Stimulated activated CD8-positive, alpha-beta memory T cell treated with anti-CD3 and anti-CD28 coated beads, Interleukin-2, amount 100 ng/mL, for 1 hour (primary cell): ENCODE data around the gene CNTNAP5.

Experiments used
- DNase-seq, 2 donors: peaks; one replicate each; pipeline ENCODE4 v3.0.0-alpha.2; 2020; ENCODE audit warnings: low read depth in 2 of 2

Gene CNTNAP5

GRCh38 chr2:124542932-124543640, 518.0 kb downstream of the CNTNAP5 start:
- DNase-seq: no peak

GRCh38 chr2:124547700-124548099, 522.6 kb downstream of the CNTNAP5 start:
- DNase-seq: no peak

- DNase-seq: no peak
These were observed 533.3 kb downstream of the CNTNAP5 start for GRCh38 chr2:124558277-124558905.

- no peak for DNase-seq
These were observed 534.1 kb downstream of the CNTNAP5 start for GRCh38 chr2:124559236-124559635.

GRCh38 chr2:124560592-124561112, 535.6 kb downstream of the CNTNAP5 start:
- DNase-seq: no peak

GRCh38 chr2:124561486-124561885, 536.4 kb downstream of the CNTNAP5 start:
- DNase-seq: no peak

GRCh38 chr2:124563426-124563825, 538.3 kb downstream of the CNTNAP5 start:
- no peak for DNase-seq

GRCh38 chr2:124566518-124566970, 541.5 kb downstream of the CNTNAP5 start:
- no peak for DNase-seq

- no peak for DNase-seq
These were observed 545.8 kb downstream of the CNTNAP5 start for GRCh38 chr2:124570872-124571271.

- DNase-seq: no peak
These were observed 546.7 kb downstream of the CNTNAP5 start for GRCh38 chr2:124571836-124572235.

- DNase-seq: no peak
These were observed 548.0 kb downstream of the CNTNAP5 start for GRCh38 chr2:124572934-124573634.

GRCh38 chr2:124575497-124575896, 550.4 kb downstream of the CNTNAP5 start:
- DNase-seq: no peak

GRCh38 chr2:124580263-124580662, 555.2 kb downstream of the CNTNAP5 start:
- DNase-seq: no peak

GRCh38 chr2:124582387-124582786, 557.3 kb downstream of the CNTNAP5 start:
- DNase-seq: no peak

GRCh38 chr2:124584615-124585014, 559.5 kb downstream of the CNTNAP5 start:
- DNase-seq: no peak

- no peak for DNase-seq
These were observed 560.2 kb downstream of the CNTNAP5 start for GRCh38 chr2:124585277-124585676.

GRCh38 chr2:124586210-124586609, 561.1 kb downstream of the CNTNAP5 start:
- no peak for DNase-seq

GRCh38 chr2:124586835-124587234, 561.7 kb downstream of the CNTNAP5 start:
- DNase-seq: no peak

- DNase-seq: no peak
These were observed 564.9 kb downstream of the CNTNAP5 start for GRCh38 chr2:124589971-124590370.

GRCh38 chr2:124602759-124603158, 577.7 kb downstream of the CNTNAP5 start:
- DNase-seq: no peak

GRCh38 chr2:124604940-124605339, 579.9 kb downstream of the CNTNAP5 start:
- no peak for DNase-seq

- DNase-seq: no peak
These were observed 582.6 kb downstream of the CNTNAP5 start for GRCh38 chr2:124607679-124608078.

GRCh38 chr2:124609667-124610066, 584.6 kb downstream of the CNTNAP5 start:
- DNase-seq: no peak
